GM21515 (cell line): ENCODE measurements around the gene SPATA45.
A peak's percentile ranks its signal among the peaks of the same experiment; 100 is the strongest.
"Not testable (repeated sequence)": the region's sequence is repeated elsewhere in the genome, so short reads cannot be mapped to it uniquely, and the experiment has no call there.

Experiments
- ATAC-seq: cut with Tn5 transposase; IDR thresholded peaks from one replicate; pipeline ENCODE4 v1.9.1; 2021; ENCODE audit not compliant: unreplicated experiment

The SPATA45 gene

DNA sequence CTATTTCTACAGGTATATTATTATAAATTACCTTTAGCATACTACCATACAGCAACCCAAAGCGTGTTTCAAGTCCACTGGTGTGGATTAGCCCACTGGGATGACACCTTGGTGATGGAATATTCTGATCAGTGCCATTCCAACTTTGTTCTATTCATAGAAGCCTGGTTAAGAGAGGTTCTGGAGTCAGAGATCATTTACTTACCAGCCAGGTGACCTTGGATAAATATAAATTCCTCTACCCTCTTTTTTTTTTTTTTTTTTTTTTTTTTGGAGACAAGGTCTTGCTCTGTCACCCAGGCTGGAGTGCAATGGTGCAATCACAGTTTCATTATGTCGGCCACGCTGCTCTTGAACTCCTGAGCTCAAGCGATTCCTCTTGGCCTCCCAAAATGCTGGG is at the start of gene SPATA45:
SPATA45 (minus strand) TSS at position 101 of the 400 bp plus-strand sequence. CDS start 11,500 bp downstream, outside the sequence.
- ATAC-seq: no peak

DNA sequence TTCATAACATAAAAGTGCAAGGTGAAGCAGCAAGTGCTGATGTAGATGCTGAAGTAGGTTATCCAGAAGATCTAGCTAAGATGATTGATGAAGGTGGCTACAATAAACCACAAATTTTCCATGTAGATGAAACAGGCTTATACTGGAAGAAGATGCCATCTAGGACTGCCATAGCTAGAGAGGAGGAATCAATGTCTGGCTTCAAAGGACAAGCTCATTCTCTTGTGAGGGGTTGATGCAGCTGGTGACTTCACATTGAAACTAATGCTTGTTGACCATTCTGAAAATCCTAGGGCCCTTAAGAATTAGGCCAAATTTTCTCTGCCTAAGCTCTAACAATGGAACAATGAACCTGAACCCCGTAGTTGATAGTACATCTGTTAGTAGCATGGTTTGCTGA is 44.7 kb upstream of the SPATA45 start:
- no peak for ATAC-seq

DNA sequence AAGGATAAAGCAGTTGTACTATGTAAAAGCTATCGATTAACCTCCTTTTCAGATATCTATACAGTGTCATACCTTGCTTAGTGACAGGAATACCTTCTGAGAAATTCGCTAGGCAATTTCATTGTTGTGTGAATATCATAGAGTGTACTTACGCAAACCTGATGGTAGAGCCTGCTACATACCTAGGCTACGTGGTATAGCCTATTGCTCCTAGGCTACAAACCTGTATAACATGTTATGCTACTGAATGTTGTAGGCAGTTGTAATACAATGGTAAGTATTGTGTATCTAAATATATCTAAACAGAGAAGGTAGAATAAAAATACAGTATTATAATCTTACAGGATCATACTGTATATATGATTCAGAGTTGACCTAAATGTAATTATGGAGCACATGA is 37.1 kb upstream of the SPATA45 start:
- no peak for ATAC-seq

- ATAC-seq: no peak
These were observed 32.7 kb upstream of the SPATA45 start for GRCh38 chr1:212879947-212880690.

- ATAC-seq: no peak
These were observed 31.0 kb upstream of the SPATA45 start for GRCh38 chr1:212878418-212878817.

- ATAC-seq: peak; percentile 72
These were observed 26.1 kb upstream of the SPATA45 start for GRCh38 chr1:212873518-212873917.

DNA sequence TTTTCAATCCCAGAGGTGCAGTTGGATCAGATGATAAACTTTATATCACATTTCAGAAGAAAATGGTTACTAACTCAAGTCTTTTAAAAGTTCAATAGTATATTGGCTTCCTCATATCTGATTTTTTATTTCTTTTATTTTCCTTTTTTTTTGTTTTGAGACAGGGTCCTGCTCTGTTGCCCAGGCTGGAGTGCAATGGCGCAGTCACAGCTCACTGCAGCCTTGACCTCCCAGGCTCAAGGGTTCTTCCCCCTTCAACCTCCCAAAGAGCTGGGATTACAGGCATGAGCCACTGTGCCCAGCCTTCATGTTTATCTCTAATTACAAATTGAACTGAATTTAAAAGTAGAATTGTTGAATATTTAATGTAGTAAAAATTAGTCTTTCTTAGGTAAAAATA is 24.5 kb upstream of the SPATA45 start:
- ATAC-seq: no peak

GRCh38 chr1:212867192-212867591 is 19.7 kb upstream of the SPATA45 start:
- no peak for ATAC-seq

DNA sequence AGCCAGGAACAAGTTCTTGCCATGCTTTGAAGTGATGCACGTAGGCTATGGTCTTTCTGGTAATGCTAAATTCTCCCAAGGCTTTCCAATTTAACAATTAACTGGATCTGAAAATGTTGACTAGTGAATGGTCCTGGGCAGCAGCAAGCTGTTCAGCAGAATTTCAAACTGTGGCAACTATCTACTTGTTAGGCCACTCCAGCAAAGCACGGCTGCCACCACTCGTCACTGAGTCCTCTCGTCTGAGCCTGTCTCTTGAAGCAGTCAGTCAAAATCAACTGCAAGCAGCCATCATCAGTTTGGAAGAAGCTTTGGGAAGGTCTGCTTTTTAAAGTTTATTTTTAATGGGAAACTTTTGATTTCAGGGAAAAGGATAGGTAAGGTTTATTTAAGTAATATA is 16.8 kb upstream of the SPATA45 start:
- ATAC-seq: no peak

DNA sequence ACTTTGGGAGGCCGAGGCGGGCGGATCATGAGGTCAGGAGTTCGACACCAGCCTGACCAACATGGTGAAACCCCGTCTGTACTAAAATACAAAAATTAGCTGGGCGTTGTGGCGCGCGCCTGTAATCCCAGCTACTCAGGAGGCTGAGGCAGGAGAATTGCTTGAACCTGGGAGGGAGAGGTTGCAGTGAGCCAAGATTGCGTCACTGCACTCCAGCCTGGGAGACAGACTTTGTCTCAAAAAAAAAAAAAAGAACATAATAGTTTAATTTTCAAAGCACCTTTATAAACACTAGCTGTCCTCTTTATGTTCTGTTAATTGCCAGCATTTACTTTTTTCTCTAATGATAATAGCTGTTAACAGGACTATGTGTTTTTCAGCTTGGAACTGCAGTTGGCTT is 15.9 kb upstream of the SPATA45 start:
- ATAC-seq: not testable (repeated sequence)

- no peak for ATAC-seq
These were observed 14.8 kb upstream of the SPATA45 start for GRCh38 chr1:212862111-212862690.

DNA sequence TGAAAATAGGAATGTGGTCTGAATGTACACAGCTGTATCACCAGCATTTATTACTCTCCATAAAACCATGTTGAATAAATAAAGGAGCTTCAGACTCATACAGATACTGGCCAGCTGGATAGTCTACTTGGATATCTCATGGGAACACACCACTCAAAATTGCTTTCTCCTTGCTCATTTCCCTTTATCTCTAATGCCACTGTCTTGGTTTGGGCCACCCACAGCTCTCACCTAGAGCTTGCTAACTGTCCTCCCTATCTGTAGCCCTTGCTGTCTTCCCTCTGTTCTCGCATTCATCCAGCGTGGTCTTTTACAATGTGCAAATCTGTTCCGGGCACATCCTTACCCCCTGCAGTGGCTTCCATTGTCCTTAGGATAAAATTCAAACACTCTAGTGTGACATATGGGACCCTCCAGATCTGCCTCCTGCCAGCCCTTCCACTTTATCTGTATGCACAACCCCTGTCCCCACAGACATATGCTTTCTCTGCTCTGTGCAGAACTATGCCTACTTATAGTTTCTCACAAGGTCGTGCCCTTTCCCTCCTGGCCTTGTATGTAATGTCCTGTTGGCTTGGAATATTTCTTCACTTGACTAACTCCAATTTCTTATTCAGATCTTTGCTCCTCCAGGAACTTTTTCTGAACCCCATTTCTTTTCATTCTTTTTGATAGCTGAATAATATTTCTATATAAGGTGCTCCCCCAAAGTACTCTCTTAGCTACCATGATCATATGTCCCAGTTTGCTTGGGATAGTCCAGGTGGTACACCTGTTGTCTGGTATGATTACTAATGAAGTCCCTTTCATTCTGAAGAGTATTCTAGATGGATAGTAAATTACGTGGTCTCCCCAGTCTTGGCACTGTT is 13.5 kb upstream of the SPATA45 start:
- no peak for ATAC-seq

DNA sequence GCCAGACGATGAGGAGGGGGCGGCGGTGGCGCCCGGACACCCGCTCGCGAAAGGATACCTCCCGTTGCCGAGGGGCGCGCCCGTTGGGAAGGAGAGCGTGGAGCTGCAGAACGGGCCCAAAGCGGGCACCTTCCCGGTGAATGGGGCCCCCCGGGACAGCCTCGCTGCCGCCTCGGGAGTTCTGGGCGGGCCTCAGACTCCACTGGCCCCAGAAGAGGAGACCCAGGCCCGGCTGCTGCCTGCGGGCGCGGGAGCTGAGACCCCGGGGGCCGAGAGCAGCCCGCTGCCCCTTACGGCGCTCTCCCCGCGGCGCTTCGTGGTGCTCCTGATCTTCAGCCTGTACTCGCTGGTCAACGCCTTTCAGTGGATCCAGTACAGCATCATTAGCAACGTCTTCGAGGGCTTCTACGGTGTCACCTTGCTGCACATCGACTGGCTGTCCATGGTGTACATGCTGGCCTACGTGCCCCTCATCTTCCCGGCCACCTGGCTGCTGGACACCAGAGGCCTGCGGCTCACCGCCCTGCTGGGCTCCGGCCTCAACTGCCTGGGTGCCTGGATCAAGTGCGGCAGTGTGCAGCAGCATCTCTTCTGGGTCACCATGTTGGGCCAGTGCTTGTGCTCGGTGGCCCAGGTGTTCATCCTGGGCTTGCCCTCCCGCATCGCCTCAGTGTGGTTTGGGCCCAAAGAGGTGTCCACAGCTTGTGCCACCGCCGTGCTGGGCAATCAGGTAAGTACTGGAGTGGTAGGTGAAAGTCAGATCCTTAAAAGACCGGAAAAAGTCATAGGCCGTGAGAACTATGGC is 11.2 kb upstream of the SPATA45 start:
- ATAC-seq: peak; percentile 13

- ATAC-seq: peak; percentile 97
These were observed 10.6 kb upstream of the SPATA45 start, which contains the start of gene FLVCR1 for GRCh38 chr1:212857992-212858460. Gene FLVCR1, plus strand, starts transcription at chr1:212858275. Its CDS starts 178 bp downstream, at chr1:212858453.

- no peak for ATAC-seq
These were observed 9.3 kb upstream of the SPATA45 start for GRCh38 chr1:212856755-212857154.

GRCh38 chr1:212853658-212854057 is 6.2 kb upstream of the SPATA45 start:
- no peak for ATAC-seq

GRCh38 chr1:212852105-212852688 is 4.7 kb upstream of the SPATA45 start:
- no peak for ATAC-seq

DNA sequence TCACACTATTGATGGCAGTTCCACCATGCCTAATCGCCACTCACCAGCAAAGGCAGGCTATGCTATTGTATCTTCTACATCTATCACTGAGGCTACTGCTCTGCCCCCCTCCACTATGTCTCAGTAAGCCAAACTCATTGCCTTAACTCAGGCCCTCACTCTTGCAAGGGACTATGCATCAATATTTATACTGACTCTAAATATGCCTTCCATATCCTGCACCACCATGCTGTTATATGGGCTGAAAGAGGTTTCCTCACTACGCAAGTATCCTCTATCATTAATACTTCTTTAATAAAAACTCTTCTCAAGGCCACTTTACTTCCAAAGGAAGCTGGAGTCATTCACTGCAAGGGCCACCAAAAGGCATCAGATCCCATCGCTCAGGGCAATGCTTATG is 2.9 kb downstream of the SPATA45 start:
- ATAC-seq: not testable (repeated sequence)

- no peak for ATAC-seq
These were observed 9.3 kb downstream of the SPATA45 start for GRCh38 chr1:212838145-212838544.
